Measurements from ENCODE around the gene TTLL8. TPM values are rescaled to one million over a fixed set of nuclear protein-coding genes. Genes with fewer than 3 reads are reported as not detected.

The TTLL8 gene
- total and polyA plus RNA-seq, 4 donors = not detected

DNA sequence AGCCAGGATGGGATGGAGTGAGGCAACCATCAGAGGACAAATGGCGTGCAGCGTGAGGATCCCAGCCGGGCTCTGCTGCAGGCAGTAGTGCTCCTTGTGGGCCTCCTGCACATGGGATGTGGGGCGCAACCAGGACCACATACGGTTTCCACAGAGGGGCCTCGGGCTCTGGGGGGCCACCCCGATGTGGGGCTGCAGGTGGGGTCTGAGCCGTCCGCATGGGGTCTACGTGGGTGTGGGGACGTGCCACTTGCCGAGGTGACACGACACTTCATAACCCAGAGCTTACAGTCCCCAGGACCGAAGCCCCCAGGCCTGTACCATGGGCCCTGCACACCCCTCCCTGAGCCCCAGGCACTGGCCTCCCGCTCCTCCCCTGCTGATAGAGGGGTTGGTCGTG is 10.8 kb downstream of the TTLL8 start:
- 92% methylated on average over 16 of the region's 16 CpGs for WGBS
- H3K4me3 ChIP-seq (ENCODE audit: low read depth in 1 of 3, low read length in 3 of 3) = no peak overlapping the region
- DNase-seq (ENCODE audit: low spot score) = no peak
- no peak overlapping the region for H3K9ac ChIP-seq (ENCODE audit: low read depth in 1 of 2, low read length in 2 of 2)
- no peak overlapping the region for H3K27ac ChIP-seq (ENCODE audit: low read depth in 1 of 2, low read length in 2 of 2)
- H3K4me1 ChIP-seq (ENCODE audit: control insufficient read depth in 4 of 4, insufficient read depth in 4 of 4, low read length in 3 of 4) = no peaks in the 10 kb centered on the region
- no peaks in the 10 kb centered on the region for H3K9me3 ChIP-seq (ENCODE audit: control insufficient read depth in 4 of 4, low read length in 3 of 4)
- no peaks in the 10 kb centered on the region for H3K27me3 ChIP-seq (ENCODE audit: control insufficient read depth in 4 of 4, insufficient read depth in 4 of 4, low read length in 3 of 4)
- no peak for TF ChIP-seq NR2F2 (IDR thresholded peaks at IDR 0.05)
- TF ChIP-seq HNF4A (conservative IDR thresholded peaks at IDR 0.05) = no peak
- no peak for TF ChIP-seq CTCF (IDR thresholded peaks at IDR 0.05; ENCODE audit: low read depth, low read length, missing input control)
- H3K36me3 ChIP-seq (ENCODE audit: control insufficient read depth in 4 of 4, insufficient read depth in 3 of 4, low read depth in 1 of 4, low read length in 3 of 4) = no peaks in the 10 kb centered on the region

DNA sequence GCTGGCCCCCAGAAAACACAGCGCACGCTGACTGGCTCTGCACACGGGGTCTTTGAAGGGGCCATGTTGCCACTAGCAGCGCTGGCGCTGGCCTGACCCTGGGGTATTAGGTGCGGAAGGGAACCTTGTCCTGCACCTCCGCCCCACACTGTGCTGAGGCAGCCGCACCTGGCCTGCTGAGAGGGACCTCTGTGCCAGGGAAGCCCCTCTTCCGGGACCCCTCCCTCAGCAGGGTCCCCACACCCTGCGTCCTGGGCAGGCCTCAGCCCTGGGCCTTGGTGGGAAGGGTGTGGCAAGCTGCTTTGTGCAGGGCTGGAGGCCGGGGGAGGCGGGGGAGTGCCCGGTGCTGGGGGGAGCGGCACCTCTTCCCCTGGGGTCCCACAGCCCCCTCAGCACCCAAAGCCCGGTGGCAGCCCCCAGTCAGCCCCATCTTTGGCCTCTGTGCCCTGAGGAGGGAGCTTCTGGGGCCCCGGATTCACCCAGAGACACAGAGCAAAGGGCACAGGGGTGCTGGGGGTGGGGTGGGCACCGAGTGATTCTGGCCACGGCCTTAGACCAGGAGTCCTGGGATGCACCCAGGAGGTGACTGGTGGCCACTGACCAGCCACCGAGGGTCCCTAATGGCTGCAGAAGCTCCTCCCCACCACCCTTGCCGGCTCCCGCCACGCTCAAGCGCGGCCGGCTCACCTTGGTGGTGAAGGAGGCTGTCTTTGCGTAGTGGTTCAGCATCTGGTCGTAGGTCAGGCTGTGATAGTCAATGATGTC is 11.4 kb downstream of the TTLL8 start:
- no peak for TF ChIP-seq HNF4A (conservative IDR thresholded peaks at IDR 0.05)
- no peak for TF ChIP-seq FOXA1 (IDR thresholded peaks at IDR 0.05)
- no peak for TF ChIP-seq GABPA (IDR thresholded peaks at IDR 0.05 in 1 of 2, conservative IDR thresholded peaks at IDR 0.05 in 1 of 2)
- no peak for TF ChIP-seq JUND (IDR thresholded peaks at IDR 0.05)
- TF ChIP-seq RXRA (IDR thresholded peaks at IDR 0.05) = no peak
- TF ChIP-seq ZBTB33 (IDR thresholded peaks at IDR 0.05) = no peak
- TF ChIP-seq FOXA2 (IDR thresholded peaks at IDR 0.05) = no peak
- Histone ChIP-seq H3K4me3 (ENCODE audit: low read depth in 1 of 3, low read length in 3 of 3) (no peak overlapping the region), H3K4me1 (ENCODE audit: control insufficient read depth in 4 of 4, insufficient read depth in 4 of 4, low read length in 3 of 4) (no peaks in the 10 kb centered on the region), H3K9ac (ENCODE audit: low read depth in 1 of 2, low read length in 2 of 2) (no peak overlapping the region), H3K9me3 (ENCODE audit: control insufficient read depth in 4 of 4, low read length in 3 of 4) (no peaks in the 10 kb centered on the region), H3K36me3 (ENCODE audit: control insufficient read depth in 4 of 4, insufficient read depth in 3 of 4, low read depth in 1 of 4, low read length in 3 of 4) (no peaks in the 10 kb centered on the region), H3K27ac (ENCODE audit: low read depth in 1 of 2, low read length in 2 of 2) (no peak overlapping the region), H3K27me3 (ENCODE audit: control insufficient read depth in 4 of 4, insufficient read depth in 4 of 4, low read length in 3 of 4) (no peaks in the 10 kb centered on the region)
- 85% methylated on average over 27 of the region's 27 CpGs for WGBS
- no peak for DNase-seq (ENCODE audit: low spot score)

DNA sequence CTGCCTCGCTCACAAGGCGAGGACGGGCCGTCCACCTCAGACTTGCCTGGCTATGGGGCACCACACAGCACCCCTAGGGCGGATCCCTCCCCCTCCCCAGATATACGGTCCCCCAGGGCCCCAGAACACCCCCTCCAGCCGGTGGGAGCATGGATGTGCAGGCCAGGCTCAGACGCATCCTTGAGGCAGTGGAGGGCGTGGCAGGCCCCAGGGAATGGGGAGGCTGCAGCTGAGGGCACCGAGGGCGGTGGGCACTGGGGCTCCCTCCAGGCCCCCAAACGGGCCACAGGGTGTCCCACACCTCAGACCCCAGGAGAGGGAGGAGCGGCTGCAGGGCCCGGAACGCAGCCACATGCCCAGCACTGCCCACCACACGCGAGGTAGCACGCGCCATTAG is 12.1 kb downstream of the TTLL8 start:
- no peak overlapping the region for H3K27ac ChIP-seq (ENCODE audit: low read depth in 1 of 2, low read length in 2 of 2)
- 79% methylated on average over 19 of the region's 19 CpGs for WGBS
- H3K36me3 ChIP-seq (ENCODE audit: control insufficient read depth in 4 of 4, insufficient read depth in 3 of 4, low read depth in 1 of 4, low read length in 3 of 4) = no peaks in the 10 kb centered on the region
- H3K4me3 ChIP-seq (ENCODE audit: low read depth in 1 of 3, low read length in 3 of 3) = no peak overlapping the region
- H3K9ac ChIP-seq (ENCODE audit: low read depth in 1 of 2, low read length in 2 of 2) = no peak overlapping the region
- H3K27me3 ChIP-seq (ENCODE audit: control insufficient read depth in 4 of 4, insufficient read depth in 4 of 4, low read length in 3 of 4) = no peaks in the 10 kb centered on the region
- no peaks in the 10 kb centered on the region for H3K9me3 ChIP-seq (ENCODE audit: control insufficient read depth in 4 of 4, low read length in 3 of 4)
- no peak for DNase-seq (ENCODE audit: low spot score)
- no peaks in the 10 kb centered on the region for H3K4me1 ChIP-seq (ENCODE audit: control insufficient read depth in 4 of 4, insufficient read depth in 4 of 4, low read length in 3 of 4)
- TF ChIP-seq RAD21 (IDR thresholded peaks at IDR 0.05) = no peak
- TF ChIP-seq, protein P1, sequence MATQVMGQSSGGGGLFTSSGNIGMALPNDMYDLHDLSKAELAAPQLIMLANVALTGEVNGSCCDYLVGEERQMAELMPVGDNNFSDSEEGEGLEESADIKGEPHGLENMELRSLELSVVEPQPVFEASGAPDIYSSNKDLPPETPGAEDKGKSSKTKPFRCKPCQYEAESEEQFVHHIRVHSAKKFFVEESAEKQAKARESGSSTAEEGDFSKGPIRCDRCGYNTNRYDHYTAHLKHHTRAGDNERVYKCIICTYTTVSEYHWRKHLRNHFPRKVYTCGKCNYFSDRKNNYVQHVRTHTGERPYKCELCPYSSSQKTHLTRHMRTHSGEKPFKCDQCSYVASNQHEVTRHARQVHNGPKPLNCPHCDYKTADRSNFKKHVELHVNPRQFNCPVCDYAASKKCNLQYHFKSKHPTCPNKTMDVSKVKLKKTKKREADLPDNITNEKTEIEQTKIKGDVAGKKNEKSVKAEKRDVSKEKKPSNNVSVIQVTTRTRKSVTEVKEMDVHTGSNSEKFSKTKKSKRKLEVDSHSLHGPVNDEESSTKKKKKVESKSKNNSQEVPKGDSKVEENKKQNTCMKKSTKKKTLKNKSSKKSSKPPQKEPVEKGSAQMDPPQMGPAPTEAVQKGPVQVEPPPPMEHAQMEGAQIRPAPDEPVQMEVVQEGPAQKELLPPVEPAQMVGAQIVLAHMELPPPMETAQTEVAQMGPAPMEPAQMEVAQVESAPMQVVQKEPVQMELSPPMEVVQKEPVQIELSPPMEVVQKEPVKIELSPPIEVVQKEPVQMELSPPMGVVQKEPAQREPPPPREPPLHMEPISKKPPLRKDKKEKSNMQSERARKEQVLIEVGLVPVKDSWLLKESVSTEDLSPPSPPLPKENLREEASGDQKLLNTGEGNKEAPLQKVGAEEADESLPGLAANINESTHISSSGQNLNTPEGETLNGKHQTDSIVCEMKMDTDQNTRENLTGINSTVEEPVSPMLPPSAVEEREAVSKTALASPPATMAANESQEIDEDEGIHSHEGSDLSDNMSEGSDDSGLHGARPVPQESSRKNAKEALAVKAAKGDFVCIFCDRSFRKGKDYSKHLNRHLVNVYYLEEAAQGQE (IDR thresholded peaks at IDR 0.05) = no peak
- no peak for TF ChIP-seq GABPA (IDR thresholded peaks at IDR 0.05 in 1 of 2, conservative IDR thresholded peaks at IDR 0.05 in 1 of 2)
- no peak for TF ChIP-seq RXRA (IDR thresholded peaks at IDR 0.05)
- no peak for TF ChIP-seq YY1 (IDR thresholded peaks at IDR 0.05)
- TF ChIP-seq FOXA1 (IDR thresholded peaks at IDR 0.05) = no peak
- TF ChIP-seq HNF4G (IDR thresholded peaks at IDR 0.05) = no peak
- TF ChIP-seq HNF4A (conservative IDR thresholded peaks at IDR 0.05) = no peak
- no peak for TF ChIP-seq ZBTB33 (IDR thresholded peaks at IDR 0.05)
- TF ChIP-seq EGR1 (IDR thresholded peaks at IDR 0.05; ENCODE audit: low read depth in 2 of 2) = no peak
- no peak for TF ChIP-seq FOXA2 (IDR thresholded peaks at IDR 0.05)
